HG02852 (cell line): ENCODE results near the gene SYNDIG1.

Source experiments
- ATAC-seq: cut with Tn5 transposase; IDR thresholded peaks from one replicate; pipeline ENCODE4 v1.9.1; 2021; ENCODE audit warnings: mild to moderate bottlenecking, moderate library complexity; ENCODE audit not compliant: unreplicated experiment

The SYNDIG1 gene

GRCh38 chr20:24684421-24684871, 215.0 kb downstream of the SYNDIG1 start:
- no peak for ATAC-seq

GRCh38 chr20:24684956-24685691, 215.7 kb downstream of the SYNDIG1 start:
- ATAC-seq = no peak

- ATAC-seq = no peak
Measured at GRCh38 chr20:24685736-24686135, 216.3 kb downstream of the SYNDIG1 start.

- ATAC-seq = no peak
Measured at GRCh38 chr20:24686156-24686555, 216.7 kb downstream of the SYNDIG1 start.

GRCh38 chr20:24690408-24690807, 221.0 kb downstream of the SYNDIG1 start:
- no peak for ATAC-seq

GRCh38 chr20:24691901-24692351, 222.5 kb downstream of the SYNDIG1 start:
- no peak for ATAC-seq

GRCh38 chr20:24692446-24693200, 223.2 kb downstream of the SYNDIG1 start:
- ATAC-seq = no peak

GRCh38 chr20:24693466-24694156, 224.2 kb downstream of the SYNDIG1 start:
- ATAC-seq = no peak

- ATAC-seq = no peak
Measured at GRCh38 chr20:24694157-24694726, 224.8 kb downstream of the SYNDIG1 start.

- ATAC-seq = no peak
Measured at GRCh38 chr20:24694727-24695528, 225.5 kb downstream of the SYNDIG1 start.

- no peak for ATAC-seq
Measured at GRCh38 chr20:24695529-24696225, 226.2 kb downstream of the SYNDIG1 start.

GRCh38 chr20:24696396-24696795, 227.0 kb downstream of the SYNDIG1 start:
- ATAC-seq = no peak

GRCh38 chr20:24697411-24697810, 228.0 kb downstream of the SYNDIG1 start:
- ATAC-seq = no peak

GRCh38 chr20:24698189-24698588, 228.8 kb downstream of the SYNDIG1 start:
- no peak for ATAC-seq

GRCh38 chr20:24698706-24699206, 229.3 kb downstream of the SYNDIG1 start:
- no peak for ATAC-seq

- no peak for ATAC-seq
Measured at GRCh38 chr20:24699321-24700165, 230.1 kb downstream of the SYNDIG1 start.

- ATAC-seq = no peak
Measured at GRCh38 chr20:24700166-24700860, 230.9 kb downstream of the SYNDIG1 start.

GRCh38 chr20:24701027-24701426, 231.6 kb downstream of the SYNDIG1 start:
- no peak for ATAC-seq
